ENCODE data around the gene MRPS27.
"Not testable (repeated sequence)": the region's sequence is repeated elsewhere in the genome, so short reads cannot be mapped to it uniquely, and the experiment has no call there.

Gene MRPS27

DNA sequence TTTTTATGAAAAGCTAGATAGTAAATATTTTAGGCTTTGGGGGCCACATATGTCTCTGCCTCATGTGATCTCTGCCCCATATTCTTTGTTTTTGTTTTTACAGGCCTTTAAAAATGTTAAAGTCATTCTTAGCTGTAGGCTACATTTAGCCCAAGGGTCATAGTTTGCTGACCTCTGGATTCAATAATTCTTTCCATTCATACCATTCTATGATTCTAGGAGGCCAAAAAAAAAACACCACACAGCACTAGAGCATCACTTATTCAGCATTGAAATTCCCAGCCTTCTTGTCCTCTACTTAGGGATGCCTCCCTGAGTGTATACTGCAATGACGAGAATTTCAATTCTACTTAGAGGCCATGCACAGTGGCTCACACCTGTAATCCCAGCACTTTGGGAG, 17.1 kb upstream of the MRPS27 start:
- H3K4me3 ChIP-seq (ENCODE audit: low read depth, low read length): no peak overlapping the region
- in situ Hi-C loops (cut with HindIII; ENCODE audit: low sequenced_read_pairs): no loop called here
- DNase-seq (ENCODE audit: low read depth): no peak
- TF ChIP-seq, protein P1, sequence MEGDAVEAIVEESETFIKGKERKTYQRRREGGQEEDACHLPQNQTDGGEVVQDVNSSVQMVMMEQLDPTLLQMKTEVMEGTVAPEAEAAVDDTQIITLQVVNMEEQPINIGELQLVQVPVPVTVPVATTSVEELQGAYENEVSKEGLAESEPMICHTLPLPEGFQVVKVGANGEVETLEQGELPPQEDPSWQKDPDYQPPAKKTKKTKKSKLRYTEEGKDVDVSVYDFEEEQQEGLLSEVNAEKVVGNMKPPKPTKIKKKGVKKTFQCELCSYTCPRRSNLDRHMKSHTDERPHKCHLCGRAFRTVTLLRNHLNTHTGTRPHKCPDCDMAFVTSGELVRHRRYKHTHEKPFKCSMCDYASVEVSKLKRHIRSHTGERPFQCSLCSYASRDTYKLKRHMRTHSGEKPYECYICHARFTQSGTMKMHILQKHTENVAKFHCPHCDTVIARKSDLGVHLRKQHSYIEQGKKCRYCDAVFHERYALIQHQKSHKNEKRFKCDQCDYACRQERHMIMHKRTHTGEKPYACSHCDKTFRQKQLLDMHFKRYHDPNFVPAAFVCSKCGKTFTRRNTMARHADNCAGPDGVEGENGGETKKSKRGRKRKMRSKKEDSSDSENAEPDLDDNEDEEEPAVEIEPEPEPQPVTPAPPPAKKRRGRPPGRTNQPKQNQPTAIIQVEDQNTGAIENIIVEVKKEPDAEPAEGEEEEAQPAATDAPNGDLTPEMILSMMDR (IDR thresholded peaks at IDR 0.05; ENCODE audit: low read depth, low read length, missing control alignments): no peak

DNA sequence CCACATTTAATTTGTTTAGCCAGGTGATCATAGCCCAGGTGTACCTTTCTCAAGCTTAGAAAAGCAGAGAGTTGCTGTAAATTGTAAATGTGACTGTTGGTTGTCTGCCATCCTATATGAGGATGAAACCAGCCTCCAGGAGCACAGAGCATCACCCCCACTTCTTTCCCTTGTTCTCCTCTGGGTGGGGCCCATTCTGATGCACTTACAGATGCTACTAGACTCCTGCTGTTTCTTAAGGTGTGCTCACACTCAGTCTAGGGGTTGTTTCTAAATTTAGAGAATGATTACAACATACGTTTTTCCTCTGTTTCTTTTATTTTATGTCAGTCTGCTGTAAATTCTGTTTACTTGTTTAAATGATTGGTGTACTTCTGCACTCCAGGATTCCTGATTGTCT, 10.7 kb upstream of the MRPS27 start:
- DNase-seq (ENCODE audit: low read depth): no peak
- in situ Hi-C loops (cut with HindIII; ENCODE audit: low sequenced_read_pairs): no loop called here
- no peak overlapping the region for H3K4me3 ChIP-seq (ENCODE audit: low read depth, low read length)
- TF ChIP-seq, protein P1 (IDR thresholded peaks at IDR 0.05; ENCODE audit: low read depth, low read length, missing control alignments): no peak

DNA sequence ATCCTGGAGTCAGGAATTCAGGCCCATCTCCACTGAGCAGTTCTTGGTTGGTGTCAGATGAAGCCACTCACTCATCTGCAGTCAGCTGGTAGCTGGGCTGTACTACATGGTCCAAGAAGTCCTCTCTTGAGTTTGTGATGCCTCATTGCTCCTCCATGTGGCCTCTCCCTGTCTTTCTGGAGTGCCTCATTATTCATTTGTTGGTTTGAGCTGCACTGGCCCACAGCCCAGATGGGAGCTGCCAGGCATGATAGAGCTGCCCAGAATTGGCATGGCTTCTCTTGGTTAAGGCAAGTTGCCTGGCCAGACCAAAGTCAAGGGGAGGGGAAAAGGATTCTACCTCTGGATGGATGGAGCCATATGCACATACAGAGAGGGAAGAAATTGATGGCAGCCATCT, 8.1 kb upstream of the MRPS27 start:
- no peak overlapping the region for H3K4me3 ChIP-seq (ENCODE audit: low read depth, low read length)
- TF ChIP-seq, protein P1 (IDR thresholded peaks at IDR 0.05; ENCODE audit: low read depth, low read length, missing control alignments): no peak
- in situ Hi-C loops (cut with HindIII; ENCODE audit: low sequenced_read_pairs): no loop called here
- DNase-seq (ENCODE audit: low read depth): peak; percentile 52

DNA sequence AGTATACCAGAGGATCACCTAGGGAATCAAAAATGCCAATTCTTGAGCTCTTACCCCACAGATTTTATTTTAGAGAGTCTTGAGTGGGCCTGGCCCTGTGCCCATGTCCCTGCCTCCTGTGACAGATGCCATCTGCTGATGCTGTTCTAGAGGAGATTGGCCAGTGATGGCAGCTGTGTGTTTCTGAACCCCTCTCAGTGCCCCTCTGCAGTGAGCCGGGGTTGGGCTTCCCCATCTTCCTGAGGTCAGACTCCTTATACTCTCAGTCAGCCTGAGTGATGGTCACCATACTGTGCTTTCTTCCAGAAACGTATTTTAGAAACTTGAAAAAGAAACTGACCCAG, 6.2 kb upstream of the MRPS27 start:
- no peak for DNase-seq (ENCODE audit: low read depth)
- TF ChIP-seq, protein P1 (IDR thresholded peaks at IDR 0.05; ENCODE audit: low read depth, low read length, missing control alignments): no peak
- H3K4me3 ChIP-seq (ENCODE audit: low read depth, low read length): peak overlapping the region; percentile 6
- in situ Hi-C loops (cut with HindIII; ENCODE audit: low sequenced_read_pairs): no loop called here

DNA sequence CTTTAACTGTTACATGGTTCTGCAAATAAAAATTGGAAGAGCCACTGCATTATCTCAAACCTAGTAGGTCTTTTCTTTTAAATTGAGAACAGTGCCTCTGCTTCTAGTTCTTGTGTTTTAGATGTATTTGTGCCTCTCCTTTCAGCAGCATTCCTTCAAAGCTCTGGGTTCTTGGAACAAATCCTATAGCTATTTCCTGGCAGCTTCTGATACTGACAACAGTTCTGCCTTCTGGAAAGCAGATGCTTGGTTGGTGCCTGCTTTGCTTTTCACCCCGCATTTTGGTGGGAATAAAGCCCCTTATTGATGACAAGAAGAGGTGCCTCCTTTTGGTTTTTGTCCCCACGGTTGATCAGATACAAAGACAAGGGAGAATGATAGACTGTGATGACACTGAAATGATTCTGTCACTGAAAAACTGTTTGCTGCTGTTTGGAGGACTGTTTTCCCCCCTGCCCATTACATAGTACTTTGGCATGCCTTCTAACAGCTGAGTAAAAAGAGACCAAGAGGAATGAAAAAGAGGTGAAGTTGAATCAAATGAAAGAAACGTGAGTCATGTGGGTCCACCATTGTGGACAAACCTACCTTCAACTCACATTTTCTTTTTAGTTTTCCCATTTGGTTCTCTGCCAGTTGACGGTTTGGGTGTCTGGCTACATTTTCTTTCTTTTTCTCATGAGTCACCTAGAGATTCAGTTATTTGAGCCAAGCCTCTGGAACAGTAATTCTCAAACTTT, 5.7 kb upstream of the MRPS27 start:
- peak overlapping the region; percentile 9 for H3K4me3 ChIP-seq (ENCODE audit: low read depth, low read length)
- in situ Hi-C loops (cut with HindIII; ENCODE audit: low sequenced_read_pairs): no loop called here
- DNase-seq (ENCODE audit: low read depth): peak; percentile 87
- TF ChIP-seq, protein P1 (IDR thresholded peaks at IDR 0.05; ENCODE audit: low read depth, low read length, missing control alignments): no peak

DNA sequence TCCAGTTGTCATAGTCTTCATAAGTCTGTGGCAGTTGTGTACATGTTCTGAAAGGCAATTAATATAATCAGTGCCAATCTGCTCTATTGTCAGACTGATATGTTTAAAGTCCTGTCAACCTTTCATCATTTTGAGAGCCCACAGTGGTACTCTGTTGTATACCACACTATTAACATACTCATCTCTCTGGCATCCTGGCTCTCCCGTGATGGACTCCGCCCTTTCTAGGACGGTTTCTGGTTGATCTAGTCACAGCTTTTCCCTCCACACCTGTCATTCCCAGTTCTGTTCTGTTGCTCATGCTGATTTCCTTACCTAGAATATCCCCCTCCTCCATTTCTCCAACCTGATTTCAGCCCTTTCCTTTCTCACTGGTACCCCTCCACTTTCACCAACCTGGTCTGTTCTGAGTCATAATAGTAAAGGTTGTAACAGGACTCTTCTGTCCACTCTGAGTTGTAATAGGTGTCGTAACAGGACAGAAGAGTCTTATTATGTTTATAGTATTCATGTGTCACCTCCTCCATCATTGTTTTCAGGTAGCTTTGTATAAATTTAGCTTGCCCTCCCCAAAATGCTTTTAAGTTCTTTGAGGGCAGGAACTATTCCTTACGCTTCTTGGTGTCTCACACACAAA, 4.3 kb upstream of the MRPS27 start:
- TF ChIP-seq, protein P1 (IDR thresholded peaks at IDR 0.05; ENCODE audit: low read depth, low read length, missing control alignments): no peak
- no peak overlapping the region for H3K4me3 ChIP-seq (ENCODE audit: low read depth, low read length)
- in situ Hi-C loops (cut with HindIII; ENCODE audit: low sequenced_read_pairs): no loop called here
- no peak for DNase-seq (ENCODE audit: low read depth)

DNA sequence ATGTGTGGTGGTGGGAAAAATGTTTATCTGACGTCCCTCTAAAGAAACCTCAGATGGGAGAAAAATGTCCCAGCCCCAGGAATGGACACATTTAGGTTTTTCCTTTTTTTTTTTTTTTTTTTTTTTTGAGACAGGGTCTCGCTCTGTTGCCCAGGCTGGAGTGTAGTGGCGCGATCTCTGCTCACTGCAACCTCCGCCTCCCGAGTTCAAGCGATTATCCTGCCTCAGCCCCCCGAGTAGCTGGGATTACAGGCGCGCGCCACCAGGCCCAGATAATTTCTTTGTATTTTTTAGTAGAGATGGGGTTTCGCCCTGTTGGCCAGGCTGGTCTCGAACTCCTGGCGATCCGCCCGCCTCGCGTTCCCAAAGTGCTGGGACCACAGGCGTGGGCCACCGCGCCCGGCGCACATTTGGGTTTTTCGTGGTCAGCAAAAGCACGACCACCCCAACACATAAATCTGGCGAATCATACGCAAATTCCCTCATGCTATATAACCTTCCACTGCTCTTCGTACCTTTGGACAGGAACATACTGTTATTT, 535 bp downstream of the MRPS27 start:
- peak overlapping the region; percentile 97 for H3K4me3 ChIP-seq (ENCODE audit: low read depth, low read length)
- DNase-seq (ENCODE audit: low read depth); in situ Hi-C loops (cut with HindIII; ENCODE audit: low sequenced_read_pairs): not testable (repeated sequence)
